Amniotic epithelial cell (primary cell): ENCODE measurements around the gene COLEC12.
"Not testable (repeated sequence)": the region's sequence is repeated elsewhere in the genome, so short reads cannot be mapped to it uniquely, and the experiment has no call there.

Experiments used
- DNase-seq: peaks from one replicate; pipeline ENCODE4 v3.0.0-alpha.2; 2010; ENCODE audit warnings: low read depth

Gene COLEC12

DNA sequence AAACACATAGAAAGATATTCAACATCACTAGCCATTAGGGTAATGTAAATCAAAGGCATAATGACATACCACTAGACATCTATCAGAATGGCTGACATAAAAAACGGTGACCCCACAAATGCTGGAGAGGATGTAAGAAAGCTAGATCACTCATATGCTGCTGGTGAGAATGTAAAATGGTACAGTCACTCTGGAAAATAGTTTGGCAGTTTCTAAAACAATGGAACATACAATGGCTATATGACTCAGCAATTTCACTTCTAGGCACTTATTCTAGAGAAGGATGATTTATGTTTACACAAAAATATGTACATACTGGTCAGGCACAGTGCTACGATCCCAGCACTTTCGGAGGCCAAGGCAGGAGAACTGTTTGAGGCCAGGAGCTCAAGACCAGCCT, 87.3 kb downstream of the COLEC12 start:
- peak; percentile 19 for DNase-seq

- no peak for DNase-seq
Observed at GRCh38 chr18:410047-410455, 90.5 kb downstream of the COLEC12 start.

GRCh38 chr18:408367-408766, 92.1 kb downstream of the COLEC12 start:
- DNase-seq: peak; percentile 29

DNA sequence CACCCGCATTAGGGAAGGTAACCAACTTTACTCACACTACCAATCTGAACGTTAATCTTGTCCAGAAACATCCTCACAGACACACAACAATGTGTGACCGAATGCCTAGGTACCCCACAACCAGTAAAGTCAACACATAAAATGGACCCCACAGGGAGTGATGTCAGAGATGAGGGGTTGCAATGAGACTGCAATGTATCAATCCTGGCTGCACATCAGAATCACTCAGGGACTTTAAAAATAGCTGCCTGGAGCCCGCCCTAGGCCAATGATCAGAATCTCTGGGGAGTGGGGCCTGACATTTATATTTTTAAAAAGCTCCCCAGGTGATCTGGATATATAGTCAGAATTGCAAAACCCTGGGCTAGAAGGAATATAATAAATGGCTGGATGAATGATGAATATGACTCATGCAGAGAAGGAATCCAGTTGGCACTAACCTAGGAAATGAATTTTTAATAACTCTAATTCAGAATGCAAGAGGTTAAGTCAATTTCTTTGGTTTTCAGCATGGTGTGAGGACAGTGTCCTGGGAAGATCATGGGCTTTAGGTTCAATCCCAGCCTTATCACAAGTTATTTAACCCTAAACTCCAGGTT, 92.8 kb downstream of the COLEC12 start:
- DNase-seq: no peak

- no peak for DNase-seq
Observed at GRCh38 chr18:407191-407590, 93.3 kb downstream of the COLEC12 start.

- no peak for DNase-seq
Observed at GRCh38 chr18:406677-407076, 93.8 kb downstream of the COLEC12 start.

DNA sequence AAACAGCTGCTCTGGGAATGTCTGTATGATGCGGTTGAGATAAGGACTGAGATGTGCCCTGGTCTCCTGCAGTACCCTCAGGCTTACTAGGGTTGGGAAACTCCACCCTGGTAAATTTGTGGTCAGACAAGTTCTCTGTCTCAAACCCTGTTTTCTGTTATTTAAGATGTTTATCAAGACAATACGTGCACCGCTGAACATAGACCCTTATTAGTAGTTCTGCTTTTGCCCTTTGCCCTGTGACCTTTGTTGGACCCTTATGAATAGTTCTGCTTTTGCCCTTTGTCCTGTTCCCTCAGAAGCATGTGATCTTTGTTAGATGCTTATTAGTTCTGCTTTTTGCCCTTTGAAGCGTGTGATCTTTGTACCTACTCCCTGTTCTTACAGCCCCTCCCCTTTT, 95.5 kb downstream of the COLEC12 start:
- not testable (repeated sequence) for DNase-seq

DNA sequence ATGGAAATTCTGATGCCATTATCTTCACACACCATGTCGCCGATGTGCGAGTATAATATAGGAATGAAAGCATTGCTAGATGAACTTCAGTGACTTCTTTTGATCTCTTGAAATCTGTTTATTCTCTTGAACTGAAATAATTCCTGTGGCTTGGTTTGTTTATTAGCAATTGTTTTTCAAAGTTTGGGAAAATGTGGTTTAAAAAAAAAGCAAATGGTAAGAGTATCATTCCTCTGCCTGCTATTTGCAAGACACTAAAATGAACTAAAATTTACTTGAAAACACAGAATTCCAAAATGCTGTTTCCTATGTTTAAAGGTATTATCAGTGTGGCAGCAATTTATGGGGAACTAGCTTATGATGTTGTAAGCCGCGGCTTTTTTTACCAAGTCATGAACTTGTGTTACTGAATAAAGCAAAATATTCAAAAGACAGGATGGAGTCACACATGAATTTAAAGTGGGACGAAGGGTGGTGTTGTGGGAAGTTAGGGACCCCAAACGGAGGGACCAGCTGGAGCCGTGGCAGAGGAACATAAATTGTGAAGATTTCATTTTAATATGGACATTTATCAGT, 96.4 kb downstream of the COLEC12 start:
- DNase-seq: no peak

GRCh38 chr18:402129-402528, 98.4 kb downstream of the COLEC12 start:
- no peak for DNase-seq

DNA sequence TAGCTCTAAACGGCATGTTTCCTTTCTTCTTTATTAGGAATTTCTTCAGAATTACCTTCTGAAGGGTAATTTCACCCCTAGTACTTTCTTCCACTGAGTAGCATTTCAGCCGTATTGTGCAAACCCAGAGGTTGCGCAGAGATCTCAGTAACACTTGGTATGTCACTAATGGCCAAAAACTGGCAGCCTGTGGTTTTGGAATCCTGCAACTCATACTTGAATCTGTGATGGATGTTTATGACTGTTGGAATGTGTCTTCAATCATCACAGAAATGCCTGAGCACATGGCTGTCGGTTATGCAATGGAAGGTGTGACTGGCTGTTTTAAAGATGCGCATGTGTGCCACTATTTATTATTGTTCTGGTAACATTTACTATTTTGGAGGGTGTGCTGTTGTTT, 100.0 kb downstream of the COLEC12 start:
- peak; percentile 98 for DNase-seq

GRCh38 chr18:399631-400135, 100.8 kb downstream of the COLEC12 start:
- DNase-seq: no peak

DNA sequence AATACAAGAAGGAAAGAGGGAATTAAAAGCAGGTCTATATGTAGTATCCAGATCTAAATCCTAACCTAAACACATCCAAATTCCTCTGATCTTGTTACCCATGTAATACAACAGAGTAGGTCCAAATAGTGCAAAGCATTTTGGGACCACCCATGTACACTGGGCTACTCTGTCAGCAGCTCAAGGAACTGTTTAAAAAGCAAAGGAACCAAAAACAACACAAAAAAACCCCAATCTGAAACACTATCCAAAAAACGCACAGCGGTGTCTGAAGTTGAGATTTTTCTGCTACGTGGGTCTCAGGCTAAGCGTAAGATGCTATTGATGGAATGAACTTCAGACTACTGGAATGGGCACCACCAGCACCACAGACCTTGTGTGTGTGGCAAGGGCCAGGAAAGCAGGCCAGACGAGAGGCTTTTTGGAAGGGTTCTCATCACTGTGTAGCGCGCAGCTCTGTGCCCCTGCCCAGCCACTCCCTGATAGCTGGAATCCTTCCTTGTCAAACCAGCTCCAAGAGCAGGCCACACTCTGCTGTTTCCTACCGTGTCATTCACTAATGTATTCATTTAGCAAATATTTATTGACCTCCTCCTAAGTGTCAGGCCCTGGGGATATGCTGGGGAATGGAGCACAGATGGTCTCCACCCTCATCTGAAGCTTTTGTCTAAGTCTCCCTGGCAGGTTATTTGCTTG, 101.4 kb downstream of the COLEC12 start:
- no peak for DNase-seq

- DNase-seq: no peak
Observed at GRCh38 chr18:396556-396955, 103.9 kb downstream of the COLEC12 start.

DNA sequence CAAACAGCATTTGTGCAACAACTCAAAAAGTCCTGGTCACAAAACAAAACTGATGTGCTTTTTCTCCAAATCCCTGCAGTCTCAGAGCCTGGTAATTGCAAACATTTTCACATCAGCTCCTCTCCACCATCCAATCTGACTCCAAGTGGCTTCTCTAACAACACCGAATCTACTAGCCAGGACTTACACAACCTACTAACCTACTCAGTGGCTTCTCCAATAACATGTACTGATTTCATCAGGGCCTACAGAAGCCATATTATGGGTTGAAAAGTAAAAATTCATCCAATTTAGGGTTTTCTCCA, 104.3 kb downstream of the COLEC12 start:
- no peak for DNase-seq

- peak; percentile 52 for DNase-seq
Observed at GRCh38 chr18:395456-396250, 104.8 kb downstream of the COLEC12 start.

- peak; percentile 27 for DNase-seq
Observed at GRCh38 chr18:394987-395362, 105.5 kb downstream of the COLEC12 start.

GRCh38 chr18:394262-394986, 106.1 kb downstream of the COLEC12 start:
- DNase-seq: no peak

GRCh38 chr18:393574-393957, 106.9 kb downstream of the COLEC12 start:
- DNase-seq: no peak

DNA sequence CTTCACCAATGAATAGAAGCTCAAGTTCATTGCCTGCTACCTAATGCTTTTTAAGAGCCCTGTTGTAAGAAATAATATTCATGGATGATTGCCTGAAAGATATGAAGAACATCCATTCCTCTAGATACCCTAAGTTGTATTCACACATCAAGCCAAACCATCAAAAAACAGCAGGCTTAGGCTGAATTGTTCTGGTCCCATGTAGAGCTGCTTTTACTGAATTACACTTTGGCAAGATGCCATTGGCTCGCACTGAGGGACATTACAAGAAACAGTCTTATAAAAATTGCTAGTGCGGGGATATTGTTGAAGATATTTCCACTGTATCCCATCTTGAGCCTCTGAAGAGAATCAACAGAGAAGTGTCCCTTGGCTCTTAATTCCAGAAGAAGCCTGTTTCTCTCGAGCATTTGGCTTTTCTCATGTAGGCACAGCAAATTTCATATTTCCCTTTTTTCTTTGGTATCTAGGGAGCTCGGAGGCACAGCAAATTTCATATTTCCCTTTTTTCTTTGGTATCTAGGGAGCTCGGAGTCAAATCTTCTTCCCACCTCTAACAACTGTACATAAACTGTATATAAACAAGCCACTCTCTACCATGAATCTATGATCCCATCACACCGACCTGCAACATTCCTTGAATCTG, 107.5 kb downstream of the COLEC12 start:
- DNase-seq: no peak

DNA sequence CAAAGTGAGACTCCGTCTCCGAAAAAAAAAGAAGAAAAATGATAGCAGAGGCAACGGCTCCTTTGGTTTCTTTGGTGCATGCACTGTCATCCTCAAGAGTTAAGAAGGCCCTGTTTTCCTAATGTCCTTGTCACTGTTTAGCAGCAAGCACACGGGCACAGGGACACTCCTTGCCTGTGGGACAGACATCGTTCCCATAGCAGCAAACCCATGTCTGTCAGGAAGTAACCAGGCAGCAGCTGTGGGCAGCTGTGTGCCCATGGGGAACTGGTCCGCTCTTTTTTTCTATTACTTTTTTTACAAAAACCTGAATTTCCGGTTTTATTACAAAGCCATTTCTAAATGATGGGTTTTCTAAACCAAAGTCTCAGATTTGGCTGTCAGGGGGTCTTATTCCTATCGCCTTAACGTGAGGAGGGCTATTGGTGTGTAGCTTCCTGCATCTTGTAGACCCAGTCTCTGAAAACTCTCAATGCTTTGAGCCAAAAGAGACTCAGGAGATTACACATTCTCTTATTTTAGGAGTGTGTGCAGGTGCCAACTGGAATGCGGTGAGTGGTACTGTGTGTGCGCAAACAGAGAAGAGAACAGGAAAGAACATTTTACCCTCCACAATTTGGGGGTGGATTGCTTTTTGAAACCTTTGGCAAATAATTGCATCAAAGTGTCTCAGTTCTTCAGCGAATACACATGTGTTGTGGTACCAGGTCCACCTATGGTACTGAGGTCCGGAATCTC, 109.6 kb downstream of the COLEC12 start:
- no peak for DNase-seq
